Epithelial cell of alveolus of lung (primary cell): ENCODE results near the gene SUSD4. TPM values are rescaled to one million over a fixed set of nuclear protein-coding genes. Genes with fewer than 3 reads are reported as not detected.

ENCODE experiments used
- total RNA-seq: library from RNA; depleted of rRNA; stranded (reverse); fragments of >200 nt; gene quantifications from 2 replicates; pipeline ENCODE4 v1.2.1, GENCODE V29; 2015

SUSD4 gene, protein sequence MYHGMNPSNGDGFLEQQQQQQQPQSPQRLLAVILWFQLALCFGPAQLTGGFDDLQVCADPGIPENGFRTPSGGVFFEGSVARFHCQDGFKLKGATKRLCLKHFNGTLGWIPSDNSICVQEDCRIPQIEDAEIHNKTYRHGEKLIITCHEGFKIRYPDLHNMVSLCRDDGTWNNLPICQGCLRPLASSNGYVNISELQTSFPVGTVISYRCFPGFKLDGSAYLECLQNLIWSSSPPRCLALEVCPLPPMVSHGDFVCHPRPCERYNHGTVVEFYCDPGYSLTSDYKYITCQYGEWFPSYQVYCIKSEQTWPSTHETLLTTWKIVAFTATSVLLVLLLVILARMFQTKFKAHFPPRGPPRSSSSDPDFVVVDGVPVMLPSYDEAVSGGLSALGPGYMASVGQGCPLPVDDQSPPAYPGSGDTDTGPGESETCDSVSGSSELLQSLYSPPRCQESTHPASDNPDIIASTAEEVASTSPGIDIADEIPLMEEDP
- total RNA-seq, result 0.13 TPM in 1 of 2 replicates, not detected in the other

DNA sequence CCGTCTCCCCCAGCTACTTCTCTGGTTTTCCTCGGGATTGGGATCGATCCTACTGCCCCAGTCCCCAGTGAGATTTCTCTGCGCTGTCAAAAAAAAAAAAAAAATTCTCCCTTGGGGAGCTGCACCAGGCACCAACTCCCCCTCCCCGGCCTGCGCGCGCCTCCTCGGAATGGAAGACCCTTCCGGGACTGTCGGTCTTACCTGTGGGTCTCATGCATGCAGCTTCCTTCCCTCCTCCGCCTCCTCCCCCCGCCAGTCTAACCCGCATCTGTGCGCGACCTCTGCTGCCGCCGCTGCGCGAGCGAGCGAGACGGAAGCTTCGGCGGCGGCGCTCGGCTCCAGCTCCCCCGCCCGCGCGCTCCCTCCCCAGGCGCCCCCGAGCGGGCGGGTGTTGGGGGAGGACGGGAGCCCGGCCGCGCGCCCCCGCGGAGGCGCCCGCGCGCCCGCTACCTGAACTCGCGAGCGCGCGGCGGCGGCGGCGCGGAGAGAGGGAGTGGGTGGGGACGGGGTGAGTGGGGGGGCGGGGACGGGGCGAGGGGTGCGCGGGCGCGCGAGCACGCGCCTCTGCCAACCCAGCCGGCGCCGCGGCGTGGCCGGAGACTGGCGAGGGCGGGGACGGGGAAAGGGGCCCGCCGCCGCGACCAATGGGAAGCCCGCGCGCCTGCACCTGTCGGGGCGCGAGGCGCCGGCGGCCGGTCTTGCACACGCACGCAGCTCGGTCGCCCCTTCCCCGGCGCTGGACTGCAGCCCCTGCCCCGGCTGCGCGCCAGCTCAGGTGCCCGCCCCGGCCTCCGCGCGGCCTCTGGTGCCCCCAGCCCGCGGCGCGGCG is at the start of gene SUSD4:
TSS of gene SUSD4 (minus strand) at position 321 of the 829 bp plus-strand sequence. CDS start 751 bp downstream, outside the sequence.

DNA sequence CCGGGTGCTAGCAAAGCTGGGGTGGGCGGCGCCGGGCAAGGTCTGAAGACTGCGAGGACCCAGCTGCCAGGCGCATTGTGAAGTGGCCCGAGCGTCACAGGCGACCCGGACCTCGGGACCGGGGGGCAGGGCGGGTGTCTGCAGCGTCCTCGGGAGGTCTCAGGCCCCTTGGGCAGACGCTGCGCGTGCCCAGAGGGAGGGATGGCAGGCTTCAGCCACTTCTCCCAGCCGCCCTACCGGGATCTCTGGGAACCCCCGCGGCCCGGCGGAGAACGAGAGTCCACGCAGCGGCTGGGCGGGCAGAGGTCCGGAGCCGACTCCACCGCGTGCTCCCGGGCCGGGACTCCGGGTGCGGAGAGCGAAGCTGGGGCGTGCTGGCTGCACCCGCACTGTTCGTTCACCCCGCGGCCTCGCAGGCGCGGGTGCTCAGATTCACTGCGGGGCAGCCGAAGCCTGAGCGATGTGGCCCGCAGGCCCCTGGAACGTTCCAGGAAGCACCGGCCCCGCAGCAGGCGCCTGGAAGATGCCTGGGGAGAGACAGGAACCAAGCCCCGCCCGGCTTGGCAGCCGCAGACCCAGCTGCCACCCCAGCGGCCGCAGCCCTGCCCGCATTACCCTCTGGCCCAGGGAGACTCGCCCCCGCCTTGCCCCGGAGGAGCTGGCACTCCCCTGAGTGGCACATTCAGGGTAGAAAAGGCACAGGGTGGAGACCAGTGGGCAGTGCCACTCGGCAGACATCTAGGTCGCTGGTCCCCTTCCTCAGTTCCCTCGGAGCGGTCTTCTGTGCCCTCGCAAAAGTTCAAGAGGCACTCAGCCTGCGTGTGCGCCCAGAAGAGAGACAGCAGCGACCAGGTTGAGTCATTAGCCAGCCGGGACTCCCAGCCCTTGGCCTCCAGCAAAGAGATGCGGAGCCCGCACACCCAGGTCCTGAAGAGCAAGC is 29.6 kb upstream of the SUSD4 start, which contains the start of gene CCDC185:
TSS of gene CCDC185 (plus strand) at position 141 of the 940 bp plus-strand sequence. CDS start at position 202, 61 bp downstream.

Other genes starting within 250 kb of the SUSD4 start
- 0.08 and 0.13 TPM in 2 replicates for gene TLR5, start 220.9 kb downstream of the SUSD4 start, total RNA-seq
- gene CCDC185, start 29.2 kb upstream of the SUSD4 start, total RNA-seq, result not detected in 2 replicates